ENCODE measurements around the gene ITPK1. TPM values are rescaled to one million over a fixed set of nuclear protein-coding genes. Genes with fewer than 3 reads are reported as not detected.

ITPK1 gene
- polyA plus RNA-seq, 4 donors: 30.4 to 34.3 (median 31.7) TPM

GRCh38 chr14:92914087-92914656 is 201.6 kb downstream of the ITPK1 start:
- DNase-seq (ENCODE audit: low read depth in 4 of 4, low spot score in 3 of 4): peak; percentile 25 to 31 (median 28)

- DNase-seq (ENCODE audit: low read depth in 4 of 4, low spot score in 3 of 4): no peak
Measured at GRCh38 chr14:92907316-92907911, 208.3 kb downstream of the ITPK1 start.

DNA sequence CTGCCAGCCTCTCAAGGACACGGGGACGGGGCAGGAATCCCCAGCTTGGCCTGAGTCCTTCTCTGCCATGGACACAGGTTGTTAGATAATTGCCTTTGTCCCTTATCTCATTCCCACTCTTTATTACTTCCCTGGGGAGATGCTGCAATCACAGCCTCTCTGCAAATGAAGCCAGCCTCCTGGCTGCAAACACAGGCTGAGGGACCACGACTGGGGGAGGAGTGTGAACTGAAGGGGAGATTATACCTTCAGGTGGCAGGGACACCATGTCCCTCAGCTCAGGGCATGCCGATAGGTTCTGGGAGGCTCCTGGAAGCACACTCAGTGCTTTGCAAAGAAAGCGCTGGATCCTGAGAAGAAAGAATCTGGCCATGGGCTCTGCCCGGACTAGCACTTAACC is 208.9 kb downstream of the ITPK1 start:
- no peak for DNase-seq (ENCODE audit: low read depth in 4 of 4, low spot score in 3 of 4)

GRCh38 chr14:92906420-92906819 is 209.3 kb downstream of the ITPK1 start:
- DNase-seq (ENCODE audit: low read depth in 4 of 4, low spot score in 3 of 4): no peak

GRCh38 chr14:92905667-92906066 is 210.1 kb downstream of the ITPK1 start:
- DNase-seq (ENCODE audit: low read depth in 4 of 4, low spot score in 3 of 4): no peak

DNA sequence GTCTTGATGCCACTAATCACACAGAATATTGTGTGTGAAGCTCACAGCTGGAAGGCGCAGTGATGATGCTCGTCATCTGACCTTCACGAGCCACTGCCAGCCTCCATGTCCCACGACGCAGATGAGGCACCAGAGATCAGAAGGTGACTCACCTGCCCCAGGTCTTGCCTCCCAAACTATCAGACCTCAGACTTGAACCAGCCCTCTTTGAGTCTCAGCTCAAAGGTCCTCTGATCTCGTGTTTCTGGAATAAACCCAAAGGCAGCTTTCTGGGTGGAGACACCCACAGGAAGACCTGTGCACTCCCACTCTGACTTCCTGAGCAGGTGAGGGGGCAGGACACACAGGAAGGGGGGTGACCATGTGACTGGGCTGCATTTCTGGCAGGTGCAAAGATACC is 212.4 kb downstream of the ITPK1 start:
- DNase-seq (ENCODE audit: low read depth in 4 of 4, low spot score in 3 of 4): no peak

GRCh38 chr14:92902726-92903125 is 213.0 kb downstream of the ITPK1 start:
- no peak for DNase-seq (ENCODE audit: low read depth in 4 of 4, low spot score in 3 of 4)

- DNase-seq (ENCODE audit: low read depth in 4 of 4, low spot score in 3 of 4): no peak
Measured at GRCh38 chr14:92902191-92902590, 213.5 kb downstream of the ITPK1 start.

DNA sequence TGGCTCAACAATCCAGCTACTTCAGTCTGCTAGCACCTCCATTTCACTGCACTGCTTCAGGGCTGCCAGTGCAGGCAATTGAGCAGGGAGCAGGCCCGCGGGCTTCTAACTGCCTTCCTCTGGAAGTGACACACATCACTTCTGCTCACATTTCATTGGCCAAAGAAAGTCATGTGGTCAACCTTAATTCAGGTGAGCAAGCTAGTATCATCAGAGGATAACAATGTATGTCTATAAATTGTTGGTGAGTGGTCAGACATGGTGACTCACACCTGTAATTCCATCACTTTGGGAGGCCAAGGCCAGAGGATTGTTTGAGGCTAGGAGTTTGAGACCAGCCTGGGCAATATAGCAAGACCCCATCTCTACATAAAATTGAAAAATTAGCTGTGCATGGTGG is 215.1 kb downstream of the ITPK1 start:
- DNase-seq (ENCODE audit: low read depth in 4 of 4, low spot score in 3 of 4): no peak

- no peak for DNase-seq (ENCODE audit: low read depth in 4 of 4, low spot score in 3 of 4)
Measured at GRCh38 chr14:92898566-92899131, 217.1 kb downstream of the ITPK1 start.

GRCh38 chr14:92897922-92898565 is 217.7 kb downstream of the ITPK1 start:
- DNase-seq (ENCODE audit: low read depth in 4 of 4, low spot score in 3 of 4): no peak

DNA sequence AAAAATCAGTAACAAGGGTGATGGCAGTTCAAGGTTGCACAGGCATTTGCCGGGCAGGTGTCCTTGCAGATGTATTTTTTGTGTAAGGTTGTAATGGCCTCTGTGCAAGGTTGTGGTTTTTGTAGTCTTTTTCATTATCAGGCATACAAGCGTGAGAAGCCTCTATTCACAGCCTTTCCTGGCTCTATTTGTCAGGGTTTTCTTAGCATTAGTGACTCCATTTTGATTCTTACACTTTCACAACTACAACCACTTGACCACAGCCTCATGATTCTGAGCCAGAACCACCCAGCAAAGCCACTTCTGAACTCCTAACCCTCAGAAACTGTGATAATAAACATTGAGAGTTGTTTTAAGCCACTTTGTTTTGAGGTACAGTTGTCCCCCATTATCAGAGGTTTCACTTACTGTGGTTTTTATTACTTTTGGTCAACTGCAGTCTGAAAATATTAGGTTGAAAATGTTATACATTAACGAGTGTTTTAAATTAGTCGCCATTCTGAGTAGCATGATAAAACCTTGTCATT is 220.3 kb downstream of the ITPK1 start:
- no peak for DNase-seq (ENCODE audit: low read depth in 4 of 4, low spot score in 3 of 4)

DNA sequence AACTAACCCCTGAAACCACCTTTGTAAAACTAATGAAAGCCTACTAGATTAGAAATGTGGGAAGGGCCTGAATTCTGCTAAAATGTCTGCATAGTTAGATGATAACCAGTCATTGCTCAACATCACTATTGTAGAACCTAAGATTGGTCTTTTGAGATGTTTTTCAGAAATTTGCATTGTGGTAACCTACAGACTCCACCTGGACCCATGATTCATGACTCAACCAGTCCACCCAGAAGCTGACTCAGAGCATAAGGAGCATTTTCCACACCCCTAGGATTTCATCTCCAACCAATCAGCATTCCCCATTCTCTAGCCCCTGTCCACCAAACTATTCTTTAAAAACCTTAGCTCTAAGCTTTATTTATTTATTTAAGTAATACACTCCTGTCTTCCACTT is 223.1 kb downstream of the ITPK1 start:
- no peak for DNase-seq (ENCODE audit: low read depth in 4 of 4, low spot score in 3 of 4)

- DNase-seq (ENCODE audit: low read depth in 4 of 4, low spot score in 3 of 4): no peak
Measured at GRCh38 chr14:92890830-92891588, 224.7 kb downstream of the ITPK1 start.

- DNase-seq (ENCODE audit: low read depth in 4 of 4, low spot score in 3 of 4): no peak
Measured at GRCh38 chr14:92888896-92889295, 226.8 kb downstream of the ITPK1 start.

DNA sequence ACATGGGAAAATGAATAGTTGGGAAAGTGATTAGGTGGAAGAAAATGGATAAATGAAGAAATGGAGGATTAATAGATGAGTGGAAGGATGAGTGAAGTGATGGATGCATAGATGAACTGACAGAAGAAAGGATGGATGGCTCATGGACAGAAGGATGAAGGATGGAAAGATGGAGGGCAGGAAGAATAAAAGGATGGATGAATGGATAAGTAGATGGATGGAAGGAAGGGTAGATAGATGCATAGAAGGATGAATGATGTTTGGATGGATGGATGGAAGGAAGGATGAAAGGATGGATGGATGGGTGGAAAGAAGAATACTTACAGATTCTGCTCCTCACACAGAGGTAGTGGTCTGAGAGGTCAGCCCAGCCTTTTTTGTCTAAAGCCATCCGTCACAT is 228.6 kb downstream of the ITPK1 start:
- DNase-seq (ENCODE audit: low read depth in 4 of 4, low spot score in 3 of 4): no peak

Other genes with a start within 250 kb of the ITPK1 start
- gene CHGA, start 192.8 kb downstream of the ITPK1 start, polyA plus RNA-seq (ENCODE audit: insufficient read length in 4 of 4): 1 to 10 TPM in 1 of 4 donors, under 1 TPM in 1, not detected in 2; 0.20 to 2.0 TPM
- gene MOAP1, start 69.0 kb upstream of the ITPK1 start, polyA plus RNA-seq (ENCODE audit: insufficient read length in 4 of 4): 10 to 100 TPM; 42.6 to 48.2 (median 45.5) TPM
- gene LYSET, start 69.4 kb upstream of the ITPK1 start, polyA plus RNA-seq (ENCODE audit: insufficient read length in 4 of 4): 10 to 100 TPM; 39.3 to 46.6 (median 40.9) TPM
- gene GON7, start 91.1 kb upstream of the ITPK1 start, polyA plus RNA-seq (ENCODE audit: insufficient read length in 4 of 4): 10 to 100 TPM; 20.6 to 23.7 (median 22.7) TPM
- gene UBR7, start 91.3 kb upstream of the ITPK1 start, polyA plus RNA-seq (ENCODE audit: insufficient read length in 4 of 4): 10 to 100 TPM; 35.6 to 39.9 (median 38.9) TPM
- gene BTBD7, start 217.1 kb upstream of the ITPK1 start, polyA plus RNA-seq (ENCODE audit: insufficient read length in 4 of 4): 10 to 100 TPM; 43.3 to 56.3 (median 53.2) TPM
- gene COX8C, start 231.3 kb upstream of the ITPK1 start, polyA plus RNA-seq (ENCODE audit: insufficient read length in 4 of 4): under 1 TPM in 3 of 4 donors, not detected in 1; 0.45 to 0.66 (median 0.47) TPM

Data from right renal pelvis (tissue), 4 donors.